Activated T-cell treated with anti-CD3 and anti-CD28 coated beads, Interleukin-2, amount 50 U/mL, for 24 hours (primary cell): ENCODE measurements around the gene VAT1L.
"Not testable (repeated sequence)": the region's sequence is repeated elsewhere in the genome, so short reads cannot be mapped to it uniquely, and the experiment has no call there.

Experiments
- DNase-seq: peaks from one replicate; pipeline ENCODE4 v3.0.0-alpha.2; 2020
- H3K27ac Mint-ChIP-seq: 2 replicates; pipeline ENCODE4 v1.8.0; 2020; ENCODE audit warnings: mild to moderate bottlenecking, mixed read lengths
- H3K27me3 Mint-ChIP-seq: 2 replicates; pipeline ENCODE4 v1.8.0; 2020; ENCODE audit warnings: mixed read lengths
- H3K36me3 Mint-ChIP-seq: 2 replicates; pipeline ENCODE4 v1.8.0; 2020; ENCODE audit warnings: low read depth, mixed read lengths
- H3K4me1 Mint-ChIP-seq: 2 replicates; pipeline ENCODE4 v1.8.0; 2020; ENCODE audit warnings: low read depth, mixed read lengths
- H3K4me3 Mint-ChIP-seq: 2 replicates; pipeline ENCODE4 v1.8.0; 2020; ENCODE audit warnings: mild to moderate bottlenecking, moderate library complexity, mixed read lengths
- H3K9me3 Mint-ChIP-seq: 2 replicates; pipeline ENCODE4 v1.8.0; 2020; ENCODE audit warnings: mixed read lengths

VAT1L gene

GRCh38 chr16:77943801-77944200 lies 155.4 kb downstream of the VAT1L start:
- H3K4me1 Mint-ChIP-seq: no peaks in the 10 kb centered on the region
- DNase-seq: no peak
- H3K27me3 Mint-ChIP-seq: peaks cover 13% of the 10 kb centered on the region
- H3K27ac Mint-ChIP-seq: no peak overlapping the region
- H3K36me3 Mint-ChIP-seq: no peaks in the 10 kb centered on the region
- H3K9me3 Mint-ChIP-seq: peaks cover 2% of the 10 kb centered on the region
- H3K4me3 Mint-ChIP-seq: no peak overlapping the region

GRCh38 chr16:77944631-77945030 lies 156.3 kb downstream of the VAT1L start:
- no peak overlapping the region for H3K4me3 Mint-ChIP-seq
- DNase-seq: no peak

GRCh38 chr16:77945126-77945525 lies 156.8 kb downstream of the VAT1L start:
- no peak overlapping the region for H3K27ac Mint-ChIP-seq

More at GRCh38 chr16:77944631-77945030, 156.3 kb downstream of the VAT1L start:
- H3K4me1 Mint-ChIP-seq: no peaks in the 10 kb centered on the region
- H3K9me3 Mint-ChIP-seq: peaks cover 2% of the 10 kb centered on the region
- no peaks in the 10 kb centered on the region for H3K36me3 Mint-ChIP-seq
- no peak overlapping the region for H3K27ac Mint-ChIP-seq
- H3K27me3 Mint-ChIP-seq: peaks cover 19% of the 10 kb centered on the region

GRCh38 chr16:77946823-77947222 lies 158.5 kb downstream of the VAT1L start:
- Mint-ChIP-seq H3K4me3 (no peak overlapping the region), H3K36me3 (no peaks in the 10 kb centered on the region), H3K27me3 (peaks cover 25% of the 10 kb centered on the region), H3K9me3 (peaks cover 2% of the 10 kb centered on the region), H3K4me1 (no peaks in the 10 kb centered on the region), H3K27ac (no peak overlapping the region)
- no peak for DNase-seq

More at GRCh38 chr16:77945126-77945525, 156.8 kb downstream of the VAT1L start:
- no peak overlapping the region for H3K4me3 Mint-ChIP-seq
- DNase-seq: no peak
- peaks cover 19% of the 10 kb centered on the region for H3K27me3 Mint-ChIP-seq
- H3K4me1 Mint-ChIP-seq: no peaks in the 10 kb centered on the region
- no peaks in the 10 kb centered on the region for H3K36me3 Mint-ChIP-seq
- H3K9me3 Mint-ChIP-seq: peaks cover 2% of the 10 kb centered on the region

GRCh38 chr16:77947590-77947989 lies 159.2 kb downstream of the VAT1L start:
- not testable (repeated sequence) for DNase-seq

DNA sequence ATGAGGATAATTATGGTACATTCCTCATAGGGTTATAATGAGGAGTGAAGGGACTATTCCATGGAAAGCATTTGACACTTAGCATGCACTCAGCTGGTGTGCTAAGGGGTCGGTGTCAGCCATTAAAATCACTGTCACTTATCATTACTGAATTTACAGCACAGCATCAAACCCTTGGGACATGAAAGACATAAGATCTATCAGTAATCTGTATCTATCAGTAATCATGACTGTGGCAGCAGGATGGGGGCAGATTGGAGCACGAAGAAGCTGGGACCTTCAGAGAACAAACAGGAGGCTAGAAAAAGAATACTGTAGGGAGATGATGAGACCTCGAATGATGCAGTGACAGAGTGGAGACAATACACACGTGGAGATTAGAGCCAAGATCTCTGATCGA lies 160.5 kb downstream of the VAT1L start:
- Mint-ChIP-seq H3K4me3 (no peak overlapping the region), H3K36me3 (no peaks in the 10 kb centered on the region), H3K4me1 (no peaks in the 10 kb centered on the region), H3K27me3 (peaks cover 25% of the 10 kb centered on the region), H3K9me3 (no peaks in the 10 kb centered on the region), H3K27ac (no peak overlapping the region)
- DNase-seq: no peak

More at GRCh38 chr16:77947590-77947989, 159.2 kb downstream of the VAT1L start:
- not testable (repeated sequence) for H3K4me1 Mint-ChIP-seq, H3K4me3 Mint-ChIP-seq, H3K27ac Mint-ChIP-seq, H3K9me3 Mint-ChIP-seq, H3K36me3 Mint-ChIP-seq
- peaks cover 25% of the 10 kb centered on the region for H3K27me3 Mint-ChIP-seq

DNA sequence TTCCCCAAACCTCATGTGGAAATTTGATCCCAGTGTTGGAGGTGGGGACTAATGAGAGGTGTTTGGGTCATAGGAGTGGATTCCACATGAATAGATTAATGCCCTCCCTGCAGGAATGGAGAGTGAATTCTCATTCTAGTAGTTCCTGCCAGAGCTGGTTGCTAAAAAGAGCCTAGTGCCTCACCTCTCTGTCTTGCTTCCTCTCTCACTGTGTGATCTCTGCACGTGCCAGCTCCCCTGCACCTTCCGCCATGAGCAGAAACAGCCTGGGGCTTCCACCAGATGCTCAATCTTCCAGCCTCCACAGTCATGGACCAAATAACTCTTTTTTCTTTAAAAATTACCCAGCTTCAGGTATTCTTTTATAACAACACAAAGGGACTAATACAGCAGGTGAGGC lies 161.1 kb downstream of the VAT1L start:
- no peak overlapping the region for H3K4me3 Mint-ChIP-seq
- no peak overlapping the region for H3K27ac Mint-ChIP-seq
- H3K4me1 Mint-ChIP-seq: no peaks in the 10 kb centered on the region
- H3K27me3 Mint-ChIP-seq: peaks cover 25% of the 10 kb centered on the region
- no peaks in the 10 kb centered on the region for H3K9me3 Mint-ChIP-seq
- H3K36me3 Mint-ChIP-seq: no peaks in the 10 kb centered on the region
- DNase-seq: no peak

DNA sequence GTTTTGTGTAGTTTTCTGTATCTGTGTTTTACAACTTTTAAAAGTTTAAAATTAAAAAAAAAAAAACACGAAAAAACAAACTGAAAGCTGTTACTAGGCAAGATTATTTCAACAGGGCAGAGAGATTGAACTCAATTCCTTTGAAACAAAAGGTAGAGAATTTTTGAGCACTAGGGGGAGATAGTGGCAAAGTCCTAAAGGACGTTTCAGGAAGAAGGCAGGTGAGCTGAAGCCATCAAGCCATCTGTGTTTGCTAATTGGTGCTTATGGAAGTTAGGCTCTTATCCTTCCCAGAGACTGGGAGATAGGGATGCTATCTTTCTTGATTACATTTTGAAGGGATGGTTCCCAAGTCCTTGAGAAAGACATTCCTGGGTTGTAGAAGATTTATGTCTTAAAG lies 163.4 kb downstream of the VAT1L start:
- no peak overlapping the region for H3K4me3 Mint-ChIP-seq
- H3K36me3 Mint-ChIP-seq: no peaks in the 10 kb centered on the region
- no peak overlapping the region for H3K27ac Mint-ChIP-seq
- H3K4me1 Mint-ChIP-seq: no peaks in the 10 kb centered on the region
- peaks cover 32% of the 10 kb centered on the region for H3K27me3 Mint-ChIP-seq
- H3K9me3 Mint-ChIP-seq: no peaks in the 10 kb centered on the region
- no peak for DNase-seq

GRCh38 chr16:77955127-77955526 lies 166.8 kb downstream of the VAT1L start:
- Mint-ChIP-seq H3K27ac (no peak overlapping the region), H3K4me1 (no peaks in the 10 kb centered on the region), H3K27me3 (peaks cover 22% of the 10 kb centered on the region), H3K4me3 (no peak overlapping the region), H3K9me3 (no peaks in the 10 kb centered on the region), H3K36me3 (no peaks in the 10 kb centered on the region)
- no peak for DNase-seq

- Mint-ChIP-seq H3K4me1 (no peaks in the 10 kb centered on the region), H3K36me3 (no peaks in the 10 kb centered on the region), H3K9me3 (no peaks in the 10 kb centered on the region), H3K27me3 (peaks cover 17% of the 10 kb centered on the region), H3K27ac (no peak overlapping the region), H3K4me3 (no peak overlapping the region)
- no peak for DNase-seq
Measured at GRCh38 chr16:77956231-77956630, 167.9 kb downstream of the VAT1L start.

DNA sequence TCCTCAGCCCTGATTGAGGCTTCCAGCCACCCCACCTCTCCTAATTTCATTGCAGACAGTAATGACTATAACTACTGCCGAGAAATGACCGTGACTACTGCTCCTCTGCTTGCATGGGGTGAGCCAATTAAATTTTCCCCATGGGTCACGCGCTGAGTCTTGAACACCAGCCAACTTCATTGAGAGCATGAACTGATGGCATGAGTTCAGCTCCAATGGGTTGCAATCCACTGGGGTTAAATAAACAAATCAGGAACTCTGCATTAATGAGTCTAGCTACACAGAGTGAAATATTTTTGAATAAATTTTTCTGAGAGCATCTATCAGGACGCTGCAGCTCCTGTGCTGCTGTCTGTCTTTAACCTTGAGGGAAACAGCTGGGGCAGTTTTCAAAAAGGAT lies 172.4 kb downstream of the VAT1L start:
- Mint-ChIP-seq H3K27me3 (peaks cover 47% of the 10 kb centered on the region), H3K4me3 (no peak overlapping the region), H3K27ac (no peak overlapping the region), H3K36me3 (no peaks in the 10 kb centered on the region), H3K4me1 (no peaks in the 10 kb centered on the region), H3K9me3 (no peaks in the 10 kb centered on the region)
- DNase-seq: no peak

- Mint-ChIP-seq H3K4me3 (no peak overlapping the region), H3K36me3 (no peaks in the 10 kb centered on the region), H3K27me3 (peaks cover 44% of the 10 kb centered on the region), H3K27ac (no peak overlapping the region), H3K9me3 (no peaks in the 10 kb centered on the region), H3K4me1 (no peaks in the 10 kb centered on the region)
- no peak for DNase-seq
Measured at GRCh38 chr16:77961814-77962213, 173.4 kb downstream of the VAT1L start.

- Mint-ChIP-seq H3K9me3 (no peaks in the 10 kb centered on the region), H3K4me3 (no peak overlapping the region), H3K27me3 (peaks cover 49% of the 10 kb centered on the region), H3K27ac (no peak overlapping the region), H3K4me1 (no peaks in the 10 kb centered on the region), H3K36me3 (no peaks in the 10 kb centered on the region)
- no peak for DNase-seq
Measured at GRCh38 chr16:77962689-77963088, 174.3 kb downstream of the VAT1L start.

GRCh38 chr16:77963185-77964044 lies 175.1 kb downstream of the VAT1L start:
- no peak overlapping the region for H3K27ac Mint-ChIP-seq
- peaks cover 46% of the 10 kb centered on the region for H3K27me3 Mint-ChIP-seq
- H3K4me3 Mint-ChIP-seq: no peak overlapping the region
- H3K36me3 Mint-ChIP-seq: no peaks in the 10 kb centered on the region
- no peak for DNase-seq
- H3K9me3 Mint-ChIP-seq: no peaks in the 10 kb centered on the region
- H3K4me1 Mint-ChIP-seq: no peaks in the 10 kb centered on the region

GRCh38 chr16:77965346-77965745 lies 177.0 kb downstream of the VAT1L start:
- Mint-ChIP-seq H3K4me3 (no peak overlapping the region), H3K4me1 (no peaks in the 10 kb centered on the region), H3K36me3 (no peaks in the 10 kb centered on the region), H3K27me3 (peaks cover 43% of the 10 kb centered on the region), H3K27ac (no peak overlapping the region), H3K9me3 (no peaks in the 10 kb centered on the region)
- no peak for DNase-seq
